ENCODE measurements around the gene LPIN1. TPM values are rescaled to one million over a fixed set of nuclear protein-coding genes. Genes with fewer than 3 reads are reported as not detected.
A peak's percentile ranks its signal among the peaks of the same experiment; 100 is the strongest.

LPIN1 gene
- total and polyA plus RNA-seq, 5 donors from 2014 or later, result 20.3 to 94.9 (median 26.6) TPM

DNA sequence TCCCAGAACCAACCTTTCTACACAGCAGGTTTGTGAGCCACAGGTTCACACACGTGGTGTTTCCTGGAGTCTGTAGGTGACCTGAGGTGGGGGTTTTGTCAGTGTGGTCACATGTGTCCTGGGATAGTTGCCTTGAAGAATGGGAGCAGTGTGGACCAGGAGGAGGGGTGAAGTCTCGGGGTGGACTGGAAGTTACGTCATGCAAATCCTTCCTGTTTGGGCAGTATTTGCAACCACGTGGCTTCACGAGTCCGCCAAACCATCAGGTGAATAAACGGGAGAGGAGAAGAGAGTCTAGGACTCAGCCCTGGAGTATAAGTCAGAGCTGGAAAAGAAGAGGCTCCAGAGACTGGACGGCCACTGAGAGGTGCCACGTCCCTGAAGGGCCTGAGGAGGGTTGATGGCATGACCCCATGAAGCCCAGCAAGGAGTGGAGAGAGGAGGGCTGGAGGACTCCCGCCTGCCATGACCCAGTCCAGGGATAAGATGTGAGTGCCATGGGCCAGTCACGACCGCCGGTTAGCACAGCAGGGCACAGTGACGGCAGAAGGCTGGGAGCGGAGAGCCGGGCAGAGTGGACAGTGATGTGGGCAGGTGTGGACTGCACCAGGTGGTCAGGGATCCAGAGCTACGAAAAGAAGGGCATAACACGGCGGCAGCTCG, 16.5 kb downstream of the LPIN1 start:
- no peaks in the 10 kb centered on the region for H3K27me3 Mint-ChIP-seq
- Histone ChIP-seq H3K36me3 (ENCODE audit: control insufficient read depth, insufficient read depth, low read length) (peaks cover 47% of the 10 kb centered on the region), H3K4me1 (ENCODE audit: control insufficient read depth, insufficient read depth, low read length, poor library complexity, severe bottlenecking) (peaks cover 21% of the 10 kb centered on the region), H3K4me3 (ENCODE audit: low read depth, low read length) (no peak overlapping the region), H3K27me3 (ENCODE audit: control insufficient read depth, insufficient read depth, low read length) (no peaks in the 10 kb centered on the region), H3K9me3 (ENCODE audit: control insufficient read depth in 2 of 2, low read length in 2 of 2) (no peaks in the 10 kb centered on the region), H3K27ac (ENCODE audit: insufficient read depth, low read length, poor library complexity, severe bottlenecking) (no peak overlapping the region)
- H3K9me3 Mint-ChIP-seq, result no peaks in the 10 kb centered on the region
- peaks cover 53% of the 10 kb centered on the region for H3K36me3 Mint-ChIP-seq
- no peak for DNase-seq
- H3K27ac Mint-ChIP-seq, result peak overlapping the region in 2 of 3 donors; percentile 74 to 80
- ATAC-seq (ENCODE audit: low read depth in 2 of 2), result no peak
- H3K4me1 Mint-ChIP-seq, result peaks cover 21 to 47% (median 35%) of the 10 kb centered on the region in 4 donors
- no peak overlapping the region for H3K4me3 Mint-ChIP-seq

DNA sequence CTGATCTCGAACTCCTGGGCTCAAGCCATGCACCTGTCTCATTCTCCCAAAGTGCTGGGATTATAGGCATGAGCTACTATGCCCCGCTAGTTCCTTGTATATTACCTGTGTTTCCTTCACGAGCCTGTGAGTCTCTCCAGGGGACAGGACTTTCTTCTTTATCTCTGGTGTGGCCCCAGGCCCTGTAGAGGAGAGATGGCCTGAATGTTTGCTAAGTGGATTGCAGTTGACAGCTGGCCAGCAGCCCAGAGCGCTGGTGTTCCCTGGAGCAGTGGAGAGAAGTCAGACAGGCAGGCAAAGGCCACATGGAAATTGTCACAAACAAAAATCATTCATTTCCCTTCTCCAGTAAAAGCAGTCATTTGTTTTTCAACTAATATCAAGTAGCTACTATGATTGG, 17.9 kb downstream of the LPIN1 start:
- DNase-seq (no peak), ATAC-seq (ENCODE audit: low read depth in 2 of 2) (no peak)
- Mint-ChIP-seq H3K9me3 (no peaks in the 10 kb centered on the region), H3K4me3 (no peak overlapping the region), H3K36me3 (peaks cover 57% of the 10 kb centered on the region), H3K27me3 (no peaks in the 10 kb centered on the region), H3K4me1 (peaks cover 9 to 36% (median 22%) of the 10 kb centered on the region in 4 donors), H3K27ac (peak overlapping the region; percentile 9 to 71 (median 52))
- Histone ChIP-seq H3K4me1 (ENCODE audit: control insufficient read depth, insufficient read depth, low read length, poor library complexity, severe bottlenecking) (peaks cover 14% of the 10 kb centered on the region), H3K9me3 (ENCODE audit: control insufficient read depth in 2 of 2, low read length in 2 of 2) (no peaks in the 10 kb centered on the region), H3K4me3 (ENCODE audit: low read depth, low read length) (no peak overlapping the region), H3K27ac (ENCODE audit: insufficient read depth, low read length, poor library complexity, severe bottlenecking) (no peak overlapping the region), H3K36me3 (ENCODE audit: control insufficient read depth, insufficient read depth, low read length) (peaks cover 57% of the 10 kb centered on the region), H3K27me3 (ENCODE audit: control insufficient read depth, insufficient read depth, low read length) (no peaks in the 10 kb centered on the region)

DNA sequence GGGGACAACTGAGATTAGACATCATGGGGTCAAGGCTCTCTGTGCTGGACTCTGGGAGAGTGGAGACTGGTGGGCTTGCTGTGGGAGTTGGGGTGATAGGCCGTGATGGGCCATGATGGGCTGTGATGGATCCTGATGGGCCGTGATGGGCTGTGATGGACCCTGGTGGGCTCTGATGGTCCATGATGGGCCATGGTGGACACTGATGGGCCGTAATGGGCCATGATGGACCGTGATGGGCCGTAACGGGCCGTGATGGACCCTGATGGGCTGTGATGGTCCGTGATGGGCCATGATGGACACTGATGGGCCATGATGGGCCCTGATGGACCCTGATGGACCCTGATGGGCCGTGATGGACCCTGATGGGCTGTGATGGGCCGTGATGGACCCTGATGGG, 18.5 kb downstream of the LPIN1 start:
- Mint-ChIP-seq H3K27me3 (no peaks in the 10 kb centered on the region), H3K4me3 (no peak overlapping the region), H3K4me1 (peaks cover 9 to 35% (median 22%) of the 10 kb centered on the region in 4 donors), H3K36me3 (peaks cover 59% of the 10 kb centered on the region), H3K27ac (peak overlapping the region in 2 of 3 donors; percentile 42 to 52), H3K9me3 (no peaks in the 10 kb centered on the region)
- ATAC-seq (ENCODE audit: low read depth in 2 of 2) (no peak), DNase-seq (no peak)
- H3K27me3 ChIP-seq (ENCODE audit: control insufficient read depth, insufficient read depth, low read length), result no peaks in the 10 kb centered on the region
- peaks cover 14% of the 10 kb centered on the region for H3K4me1 ChIP-seq (ENCODE audit: control insufficient read depth, insufficient read depth, low read length, poor library complexity, severe bottlenecking)
- H3K9me3 ChIP-seq (ENCODE audit: control insufficient read depth in 2 of 2, low read length in 2 of 2), result no peaks in the 10 kb centered on the region
- peaks cover 61% of the 10 kb centered on the region for H3K36me3 ChIP-seq (ENCODE audit: control insufficient read depth, insufficient read depth, low read length)
- no peak overlapping the region for H3K4me3 ChIP-seq (ENCODE audit: low read depth, low read length)
- no peak overlapping the region for H3K27ac ChIP-seq (ENCODE audit: insufficient read depth, low read length, poor library complexity, severe bottlenecking)

DNA sequence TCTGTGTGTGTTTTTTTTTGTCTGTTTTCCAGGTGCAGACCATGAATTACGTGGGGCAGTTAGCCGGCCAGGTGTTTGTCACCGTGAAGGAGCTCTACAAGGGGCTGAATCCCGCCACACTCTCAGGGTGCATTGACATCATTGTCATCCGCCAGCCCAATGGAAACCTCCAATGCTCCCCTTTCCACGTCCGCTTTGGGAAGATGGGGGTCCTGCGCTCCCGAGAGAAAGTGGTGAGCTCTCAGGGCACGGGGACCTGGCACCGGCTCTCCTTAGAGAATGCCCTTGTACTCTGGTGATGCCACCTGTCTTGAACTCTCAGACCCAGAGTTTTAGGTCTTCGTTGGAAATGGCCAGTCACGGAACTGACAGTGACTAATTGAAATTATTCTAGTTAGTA, 19.1 kb downstream of the LPIN1 start:
- peak overlapping the region in 1 of 3 donors; percentile 20 for H3K27ac Mint-ChIP-seq
- H3K4me3 Mint-ChIP-seq, result no peak overlapping the region
- no peak overlapping the region for H3K27ac ChIP-seq (ENCODE audit: insufficient read depth, low read length, poor library complexity, severe bottlenecking)
- H3K9me3 Mint-ChIP-seq, result no peaks in the 10 kb centered on the region
- peaks cover 13% of the 10 kb centered on the region for H3K4me1 ChIP-seq (ENCODE audit: control insufficient read depth, insufficient read depth, low read length, poor library complexity, severe bottlenecking)
- DNase-seq (no peak), ATAC-seq (ENCODE audit: low read depth in 2 of 2) (no peak)
- peaks cover 64% of the 10 kb centered on the region for H3K36me3 Mint-ChIP-seq
- no peaks in the 10 kb centered on the region for H3K9me3 ChIP-seq (ENCODE audit: control insufficient read depth in 2 of 2, low read length in 2 of 2)
- H3K4me1 Mint-ChIP-seq, result peaks cover 10 to 33% (median 23%) of the 10 kb centered on the region in 4 donors
- no peaks in the 10 kb centered on the region for H3K27me3 ChIP-seq (ENCODE audit: control insufficient read depth, insufficient read depth, low read length)
- no peak overlapping the region for H3K4me3 ChIP-seq (ENCODE audit: low read depth, low read length)
- H3K36me3 ChIP-seq (ENCODE audit: control insufficient read depth, insufficient read depth, low read length), result peaks cover 67% of the 10 kb centered on the region
- H3K27me3 Mint-ChIP-seq, result no peaks in the 10 kb centered on the region

DNA sequence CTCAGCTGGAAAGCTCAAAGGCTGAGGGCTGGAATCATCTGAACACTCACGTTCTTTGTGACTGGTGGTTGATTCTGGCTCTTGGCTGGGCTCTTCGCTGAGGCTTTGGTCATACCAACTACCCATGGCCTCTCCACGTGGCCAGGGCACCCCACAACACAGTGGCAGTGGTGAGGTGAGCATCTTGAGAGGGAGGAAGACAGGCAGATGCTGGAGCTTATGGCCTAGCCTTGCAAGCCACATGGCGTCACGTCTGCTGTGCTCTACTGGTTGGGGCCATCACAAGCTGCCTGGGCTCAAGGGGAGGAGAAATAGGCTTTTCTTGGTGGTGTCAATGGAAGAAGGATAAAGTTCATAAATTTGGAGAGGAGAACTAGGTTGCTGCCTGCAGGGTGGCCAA, 19.6 kb downstream of the LPIN1 start:
- Histone ChIP-seq H3K27me3 (ENCODE audit: control insufficient read depth, insufficient read depth, low read length) (no peaks in the 10 kb centered on the region), H3K9me3 (ENCODE audit: control insufficient read depth in 2 of 2, low read length in 2 of 2) (no peaks in the 10 kb centered on the region), H3K4me1 (ENCODE audit: control insufficient read depth, insufficient read depth, low read length, poor library complexity, severe bottlenecking) (peaks cover 8% of the 10 kb centered on the region), H3K36me3 (ENCODE audit: control insufficient read depth, insufficient read depth, low read length) (peaks cover 72% of the 10 kb centered on the region), H3K4me3 (ENCODE audit: low read depth, low read length) (no peak overlapping the region), H3K27ac (ENCODE audit: insufficient read depth, low read length, poor library complexity, severe bottlenecking) (no peak overlapping the region)
- H3K4me1 Mint-ChIP-seq, result peaks cover 12 to 28% (median 19%) of the 10 kb centered on the region in 4 donors
- DNase-seq (no peak), ATAC-seq (ENCODE audit: low read depth in 2 of 2) (no peak)
- peak overlapping the region in 1 of 3 donors; percentile 76 for H3K27ac Mint-ChIP-seq
- no peak overlapping the region for H3K4me3 Mint-ChIP-seq
- H3K36me3 Mint-ChIP-seq, result peaks cover 62% of the 10 kb centered on the region
- no peaks in the 10 kb centered on the region for H3K27me3 Mint-ChIP-seq
- H3K9me3 Mint-ChIP-seq, result no peaks in the 10 kb centered on the region

DNA sequence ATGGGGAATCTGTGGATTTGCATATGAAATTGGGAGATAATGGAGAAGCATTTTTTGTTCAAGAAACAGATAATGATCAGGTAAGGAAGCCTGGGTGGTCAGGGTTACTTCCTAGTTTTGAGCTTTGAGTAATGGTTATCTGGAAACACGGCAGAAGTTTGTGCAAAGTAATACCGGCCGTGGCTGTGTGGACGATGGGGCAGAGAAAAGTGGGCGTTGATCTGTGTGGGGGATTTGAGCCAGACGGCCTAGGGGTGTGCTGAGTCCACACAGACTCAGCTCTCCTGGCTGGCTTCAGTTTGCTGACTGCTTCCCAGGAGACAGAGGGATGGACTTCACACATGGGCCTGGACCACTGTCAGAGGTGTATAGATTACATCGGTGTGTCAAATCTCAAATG, 21.3 kb downstream of the LPIN1 start:
- no peaks in the 10 kb centered on the region for H3K9me3 ChIP-seq (ENCODE audit: control insufficient read depth in 2 of 2, low read length in 2 of 2)
- no peaks in the 10 kb centered on the region for H3K4me1 ChIP-seq (ENCODE audit: control insufficient read depth, insufficient read depth, low read length, poor library complexity, severe bottlenecking)
- Mint-ChIP-seq H3K4me1 (peaks cover 5 to 14% (median 14%) of the 10 kb centered on the region in 4 donors), H3K27me3 (no peaks in the 10 kb centered on the region), H3K27ac (peak overlapping the region in 1 of 3 donors; percentile 48), H3K4me3 (no peak overlapping the region), H3K36me3 (peaks cover 71% of the 10 kb centered on the region), H3K9me3 (no peaks in the 10 kb centered on the region)
- H3K36me3 ChIP-seq (ENCODE audit: control insufficient read depth, insufficient read depth, low read length), result peaks cover 80% of the 10 kb centered on the region
- H3K27ac ChIP-seq (ENCODE audit: insufficient read depth, low read length, poor library complexity, severe bottlenecking), result no peak overlapping the region
- DNase-seq, result no peak
- no peaks in the 10 kb centered on the region for H3K27me3 ChIP-seq (ENCODE audit: control insufficient read depth, insufficient read depth, low read length)
- ATAC-seq (ENCODE audit: low read depth in 2 of 2), result no peak
- no peak overlapping the region for H3K4me3 ChIP-seq (ENCODE audit: low read depth, low read length)

DNA sequence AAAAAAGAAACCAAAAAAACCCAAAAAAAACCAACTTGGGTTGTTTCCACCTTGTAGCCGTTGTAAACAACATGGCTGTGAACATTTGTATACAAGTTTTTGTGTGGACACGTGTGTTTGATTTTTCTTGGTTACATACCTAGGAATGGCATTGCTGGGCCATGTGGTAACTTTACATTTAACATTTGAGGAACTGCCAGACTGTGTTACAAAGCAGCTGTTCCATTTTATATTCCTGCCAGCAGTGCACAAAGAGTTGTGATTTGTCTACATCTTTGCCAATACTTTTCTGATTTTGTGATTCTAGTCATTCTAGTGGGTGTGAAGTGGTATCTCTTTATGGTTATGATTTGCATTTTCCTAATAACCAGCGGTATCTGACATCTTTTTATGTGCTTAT, 22.5 kb downstream of the LPIN1 start:
- Mint-ChIP-seq H3K27me3 (no peaks in the 10 kb centered on the region), H3K4me3 (no peak overlapping the region), H3K36me3 (peaks cover 73% of the 10 kb centered on the region), H3K4me1 (peaks cover 11 to 17% (median 15%) of the 10 kb centered on the region in 4 donors), H3K9me3 (no peaks in the 10 kb centered on the region), H3K27ac (peak overlapping the region in 2 of 3 donors; percentile 51 to 88)
- DNase-seq (no peak), ATAC-seq (ENCODE audit: low read depth in 2 of 2) (no peak)
- Histone ChIP-seq H3K27ac (ENCODE audit: insufficient read depth, low read length, poor library complexity, severe bottlenecking) (no peak overlapping the region), H3K36me3 (ENCODE audit: control insufficient read depth, insufficient read depth, low read length) (peaks cover 84% of the 10 kb centered on the region), H3K27me3 (ENCODE audit: control insufficient read depth, insufficient read depth, low read length) (no peaks in the 10 kb centered on the region), H3K4me1 (ENCODE audit: control insufficient read depth, insufficient read depth, low read length, poor library complexity, severe bottlenecking) (peaks cover 2% of the 10 kb centered on the region), H3K4me3 (ENCODE audit: low read depth, low read length) (no peak overlapping the region), H3K9me3 (ENCODE audit: control insufficient read depth in 2 of 2, low read length in 2 of 2) (no peaks in the 10 kb centered on the region)

DNA sequence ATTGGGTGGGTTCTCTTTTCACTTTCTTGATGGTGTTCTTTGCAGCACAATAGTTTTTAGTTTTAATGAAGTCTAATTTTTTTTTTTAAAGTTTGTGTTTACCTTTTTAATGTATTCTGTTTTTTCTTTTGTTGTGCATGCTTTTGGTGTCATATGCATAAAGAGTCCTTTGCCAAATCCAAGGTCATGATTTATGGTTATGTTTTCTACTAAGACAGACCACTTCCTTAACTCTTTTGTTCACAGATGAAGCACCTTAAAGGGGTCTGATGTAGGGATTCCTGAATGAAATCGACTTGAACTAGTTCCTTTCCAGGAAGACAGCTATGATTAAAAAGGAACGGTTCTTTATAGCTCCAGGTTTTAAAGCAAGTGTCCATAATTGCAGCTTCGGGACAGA, 23.1 kb downstream of the LPIN1 start:
- no peaks in the 10 kb centered on the region for H3K27me3 Mint-ChIP-seq
- H3K4me3 ChIP-seq (ENCODE audit: low read depth, low read length), result no peak overlapping the region
- peaks cover 74% of the 10 kb centered on the region for H3K36me3 Mint-ChIP-seq
- peaks cover 4% of the 10 kb centered on the region for H3K4me1 ChIP-seq (ENCODE audit: control insufficient read depth, insufficient read depth, low read length, poor library complexity, severe bottlenecking)
- H3K9me3 ChIP-seq (ENCODE audit: control insufficient read depth in 2 of 2, low read length in 2 of 2), result no peaks in the 10 kb centered on the region
- H3K9me3 Mint-ChIP-seq, result no peaks in the 10 kb centered on the region
- no peaks in the 10 kb centered on the region for H3K27me3 ChIP-seq (ENCODE audit: control insufficient read depth, insufficient read depth, low read length)
- peaks cover 88% of the 10 kb centered on the region for H3K36me3 ChIP-seq (ENCODE audit: control insufficient read depth, insufficient read depth, low read length)
- peak overlapping the region; percentile 23 to 88 (median 51) for H3K27ac Mint-ChIP-seq
- H3K4me3 Mint-ChIP-seq, result no peak overlapping the region
- peaks cover 11 to 22% (median 18%) of the 10 kb centered on the region in 4 donors for H3K4me1 Mint-ChIP-seq
- ATAC-seq (ENCODE audit: low read depth in 2 of 2) (no peak), DNase-seq (no peak)
- H3K27ac ChIP-seq (ENCODE audit: insufficient read depth, low read length, poor library complexity, severe bottlenecking), result no peak overlapping the region
